ENCODE results near the gene CCNG1.

GRCh38 chr5:163404364-163405173 lies 32.8 kb upstream of the CCNG1 start:
- TF ChIP-seq ZNF274 (IDR thresholded peaks at IDR 0.05; ENCODE audit: low read depth, low read length), result no peak
- TF ChIP-seq SUZ12 (IDR thresholded peaks at IDR 0.05; ENCODE audit: extremely low read depth, insufficient read depth, insufficient read length), result no peak
- TF ChIP-seq YY1 (IDR thresholded peaks at IDR 0.05; ENCODE audit: insufficient read depth, insufficient read length), result no peak

Data from NT2/D1 (cell line).